IMR-90 (cell line): Measurements from ENCODE around the gene TPX2. TPM values are rescaled to one million over a fixed set of nuclear protein-coding genes. Genes with fewer than 3 reads are reported as not detected.

Experiments
- ATAC-seq: fragments of 200-7000 bp; cut with Tn5 transposase; 2 replicates; pipeline ENCODE4 v1.9.1; 2020; ENCODE audit warnings: low read depth, mild to moderate bottlenecking, moderate library complexity
- BruUV-seq: library from RNA; stranded (reverse); fragments of 400-500 nt; replicated peaks from 2 replicates; lab custom pipeline; 2021; lab: Mats Ljungman, UMichigan
- CTCF ChIA-PET: fragments of 300-600 bp; formaldehyde crosslinking; extraction: SDS; loops from one replicate; lab custom pipeline; 2021; ENCODE audit warnings: antibody characterized with exemption; lab: Yijun Ruan, JAX
- POLR2A ChIA-PET: fragments of 300-600 bp; sonication (Branson Sonifier 250); formaldehyde crosslinking; loops from one replicate; lab custom pipeline; 2022; ENCODE audit warnings: antibody characterized with exemption; ENCODE audit not compliant: unreplicated experiment; lab: Charles Lee
- DNase-seq: peaks from one replicate; pipeline ENCODE4 v3.0.0; 2013
- H2AFZ ChIP-seq: replicated peaks from 2 replicates; pipeline ENCODE3; 2013; ENCODE audit warnings: low read length, mild to moderate bottlenecking; ENCODE audit not compliant: poor library complexity
- H2AK5ac ChIP-seq: 2 replicates; pipeline ENCODE4 v1.6.1; 2013; ENCODE audit warnings: low read depth, low read length, inconsistent platforms
- H2AK9ac ChIP-seq: replicated peaks from 2 replicates; pipeline ENCODE3; 2013; ENCODE audit warnings: mild to moderate bottlenecking, low read depth, low read length, moderate library complexity; ENCODE audit not compliant: poor library complexity
- H2BK120ac ChIP-seq: 2 replicates; pipeline ENCODE4 v1.6.1; 2013; ENCODE audit warnings: low read depth, low read length, inconsistent platforms
- H2BK15ac ChIP-seq: 3 replicates; pipeline ENCODE4 v1.6.1; 2013; ENCODE audit warnings: low read depth, low read length, inconsistent platforms
- H2BK20ac ChIP-seq: 2 replicates; pipeline ENCODE4 v1.6.1; 2013; ENCODE audit warnings: low read depth, mild to moderate bottlenecking, inconsistent platforms, low read length, moderate library complexity
- H2BK5ac ChIP-seq: 2 replicates; pipeline ENCODE4 v1.6.1; 2013; ENCODE audit warnings: mild to moderate bottlenecking, low read depth, low read length, inconsistent platforms; ENCODE audit not compliant: poor library complexity, severe bottlenecking
- H3K14ac ChIP-seq: replicated peaks from 2 replicates; pipeline ENCODE4 v1.6.1; 2013; ENCODE audit warnings: low read depth, low read length, inconsistent platforms
- H3K18ac ChIP-seq: 2 replicates; pipeline ENCODE4 v1.6.1; 2013; ENCODE audit warnings: low read depth, low read length, control low read depth
- H3K23ac ChIP-seq: 2 replicates; pipeline ENCODE4 v1.6.1; 2013; ENCODE audit warnings: low read depth, low read length, inconsistent platforms
- H3K27ac ChIP-seq: 2 replicates; pipeline ENCODE4 v1.5.1; 2013; ENCODE audit warnings: mild to moderate bottlenecking, control low read depth, low read length; ENCODE audit not compliant: insufficient read depth
- H3K27me3 ChIP-seq: 2 replicates; pipeline ENCODE4 v1.6.1; 2013; ENCODE audit warnings: low read length; ENCODE audit not compliant: control insufficient read depth, insufficient read depth
- H3K36me3 ChIP-seq: 2 replicates; pipeline ENCODE4 v1.6.1; 2013; ENCODE audit warnings: low read length, mixed read lengths; ENCODE audit not compliant: control insufficient read depth, insufficient read depth
- H3K4ac ChIP-seq: 2 replicates; pipeline ENCODE4 v1.6.1; 2013; ENCODE audit warnings: low read depth, low read length, inconsistent platforms
- H3K4me1 ChIP-seq: 2 replicates; pipeline ENCODE4 v1.6.1; 2013; ENCODE audit warnings: low read length, mixed read lengths; ENCODE audit not compliant: control insufficient read depth, insufficient read depth
- H3K4me2 ChIP-seq: 2 replicates; pipeline ENCODE4 v1.6.1; 2013; ENCODE audit warnings: low read depth, mild to moderate bottlenecking, control low read depth, low read length, moderate library complexity
- H3K4me3 ChIP-seq: 2 replicates; pipeline ENCODE4 v1.5.1; 2013; ENCODE audit warnings: low read depth, mild to moderate bottlenecking, control low read depth, low read length, moderate library complexity; ENCODE audit not compliant: insufficient read depth
- H3K56ac ChIP-seq: 2 replicates; pipeline ENCODE4 v1.6.1; 2013; ENCODE audit warnings: low read length, inconsistent platforms; ENCODE audit not compliant: insufficient read depth; ENCODE audit errors: extremely low read depth
- H3K79me1 ChIP-seq, 2 experiments: 2 replicates each; pipeline ENCODE4 v1.6.1; 2013; ENCODE audit warnings: low read length in 2 of 2, inconsistent platforms in 1 of 2, low read depth in 1 of 2
- H3K9ac ChIP-seq: 2 replicates; pipeline ENCODE4 v1.6.1; 2013; ENCODE audit warnings: low read depth, low read length, control low read depth
- H3K9me1 ChIP-seq: 2 replicates; pipeline ENCODE4 v1.6.1; 2013; ENCODE audit warnings: low read length, inconsistent platforms; ENCODE audit not compliant: insufficient read depth
- H3K9me3 ChIP-seq: 2 replicates; pipeline ENCODE4 v1.6.1; 2013; ENCODE audit warnings: low read length; ENCODE audit not compliant: control insufficient read depth, insufficient read depth
- H4K20me1 ChIP-seq: 2 replicates; pipeline ENCODE4 v1.6.1; 2013; ENCODE audit warnings: low read length, inconsistent platforms; ENCODE audit not compliant: insufficient read depth
- H4K5ac ChIP-seq: 2 replicates; pipeline ENCODE4 v1.6.1; 2013; ENCODE audit warnings: mild to moderate bottlenecking, low read depth, low read length, control low read depth
- H4K8ac ChIP-seq, 2 experiments: 2 replicates each; pipeline ENCODE4 v1.6.1; 2013; ENCODE audit warnings: low read depth in 2 of 2, low read length in 2 of 2, control low read depth in 1 of 2, inconsistent platforms in 1 of 2
- H4K91ac ChIP-seq: 2 replicates; pipeline ENCODE4 v1.6.1; 2013; ENCODE audit warnings: low read depth, low read length, inconsistent platforms; ENCODE audit not compliant: insufficient read depth
- BHLHE40 ChIP-seq: fragments of 150-350 bp; IDR thresholded peaks from 2 replicates; pipeline ENCODE4 v1.6.1; 2016; ENCODE audit warnings: mild to moderate bottlenecking, low read depth, low read length
- FOS ChIP-seq: fragments of 150-350 bp; IDR thresholded peaks from 2 replicates; pipeline ENCODE4 v1.6.1; 2016; ENCODE audit warnings: low read depth, low read length
- MXI1 ChIP-seq: IDR thresholded peaks from 2 replicates; pipeline ENCODE4 v1.6.1; 2012; ENCODE audit warnings: low read depth, mild to moderate bottlenecking, low read length, moderate library complexity, borderline replicate concordance
- NFE2L2 ChIP-seq: fragments of 150-350 bp; IDR thresholded peaks from 2 replicates; pipeline ENCODE4 v1.6.1; 2016; ENCODE audit warnings: low read depth, mild to moderate bottlenecking, low read length
- POLR2A ChIP-seq: IDR thresholded peaks from 2 replicates; pipeline ENCODE4 v1.6.1; 2012; ENCODE audit warnings: mild to moderate bottlenecking, low read depth, low read length
- RFX5 ChIP-seq: IDR thresholded peaks from 2 replicates; pipeline ENCODE4 v1.8.0; 2012; ENCODE audit warnings: low read depth, mild to moderate bottlenecking, low read length, moderate library complexity
- WGBS, 2 experiments: methylation state at CpG; one replicate each; pipeline versions ENCODE4 v1.1.5 to v1.1.7; 2013; ENCODE audit warnings: missing lambda C conversion rate in 2 of 2; ENCODE audit not compliant: insufficient read length in 1 of 2; ENCODE audit errors: extremely low coverage in 2 of 2; 5-methylcytosine and 5-hydroxymethylcytosine counted together
- dilution Hi-C: fragments of 300-500 bp; cut with HindIII; formaldehyde crosslinking; loops from one replicate; pipeline ENCODE4 v1.14.3; 2018; ENCODE audit warnings: low sequenced_read_pairs; ENCODE audit not compliant: unreplicated experiment
- in situ Hi-C: fragments of 300-500 bp; cut with MboI; formaldehyde crosslinking; loops from 3 replicates; pipeline ENCODE4 v1.14.3; 2019; ENCODE audit warnings: low sequenced_read_pairs, inconsistent platforms, mixed read lengths
- intact Hi-C: fragments of 100-400 bp; cut with micrococcal nuclease; formaldehyde crosslinking; loops from 2 replicates; pipeline ENCODE4 v1.10.0; 2022
- polyA plus RNA-seq, 3 experiments: library from polyadenylated mRNA; depleted of rRNA; stranded (reverse); fragments of >200 nt; gene quantifications; 2 replicates each; pipeline ENCODE4 v1.2.3, GENCODE V29; 2012; ENCODE audit warnings: low replicate concordance in 1 of 3
- total RNA-seq: library from RNA; depleted of rRNA; stranded (reverse); fragments of >200 nt; gene quantifications from 2 replicates; pipeline ENCODE4 v1.2.3, GENCODE V29; 2012
- TF ChIP-seq, protein P1 (sequence below): fragments of 150-350 bp; IDR thresholded peaks from 2 replicates; pipeline ENCODE4 v1.6.1; 2016; ENCODE audit warnings: low read depth, mild to moderate bottlenecking, low read length, moderate library complexity, borderline replicate concordance
- TF ChIP-seq, protein P2 (sequence below): conservative IDR thresholded peaks from 2 replicates; pipeline ENCODE4 v1.5.1; 2012; ENCODE audit warnings: mild to moderate bottlenecking, low read depth, low read length, improper control_type of control experiment

Gene TPX2
- total and polyA plus RNA-seq, 2 of the 4 experiments (the other 2 are of a cell fraction) = 28.5 to 72.2 TPM

DNA sequence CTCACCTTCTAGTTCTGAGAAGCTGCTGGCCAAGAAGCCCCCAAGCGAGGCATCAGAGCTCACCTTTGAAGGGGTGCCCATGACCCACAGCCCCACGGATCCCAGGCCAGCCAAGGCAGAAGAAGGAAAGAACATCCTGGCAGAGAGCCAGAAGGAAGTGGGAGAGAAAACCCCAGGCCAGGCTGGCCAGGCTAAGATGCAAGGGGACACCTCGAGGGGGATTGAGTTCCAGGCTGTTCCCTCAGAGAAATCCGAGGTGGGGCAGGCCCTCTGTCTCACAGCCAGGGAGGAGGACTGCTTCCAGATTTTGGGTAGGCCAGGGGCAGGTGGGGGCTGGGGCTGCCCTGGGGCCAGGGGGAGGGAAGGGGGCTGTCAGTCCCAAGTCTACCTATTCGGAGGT, 82.3 kb downstream of the TPX2 start:
- POLR2A ChIA-PET = no interaction called here
- no TSS peak for BruUV-seq

More for the DNA sequence above, 82.3 kb downstream of the TPX2 start:
- H4K20me1 ChIP-seq = no peaks in the 10 kb centered on the region
- no peak overlapping the region for H2AK9ac ChIP-seq
- H3K18ac ChIP-seq = no peak overlapping the region
- H3K79me1 ChIP-seq = no peaks in the 10 kb centered on the region; a peak in 1 of 4 replicates
- H4K8ac ChIP-seq = no peak overlapping the region
- no peaks in the 10 kb centered on the region for H3K9me1 ChIP-seq
- H4K5ac ChIP-seq = no peak overlapping the region
- H3K23ac ChIP-seq = no peak overlapping the region
- H2AK5ac ChIP-seq = no peak overlapping the region
- no peak overlapping the region for H2BK15ac ChIP-seq
- no peak overlapping the region for H3K4ac ChIP-seq
- H2BK5ac ChIP-seq = no peak overlapping the region
- H3K4me1 ChIP-seq = no peaks in the 10 kb centered on the region
- H3K27ac ChIP-seq = no peak overlapping the region
- ATAC-seq (no peak), DNase-seq (no peak)
- H3K56ac ChIP-seq = no peak overlapping the region
- H2BK20ac ChIP-seq = no peak overlapping the region
- H4K91ac ChIP-seq = no peak overlapping the region
- WGBS, 2 experiments = 29% methylated on average over 1 of the region's 5 CpGs; no CpG with 5 or more reads in 1 of the 2 experiments
- in situ Hi-C loops (loop anchor here (5.0 to 10.0 kb wide), 2 partner anchors 133 to 211 kb away; partner anchors contain the start of gene PDRG1), dilution Hi-C loops (no loop called here), intact Hi-C loops (loop anchor here (5.0 kb wide), 1 partner anchor 386 kb away; the partner anchor contains the start of genes PLAGL2 and POFUT1)
- no peak overlapping the region for H3K4me2 ChIP-seq
- CTCF ChIA-PET = interaction anchor here (0.6 kb wide), 1 partner anchor 249 kb away, joined by 3 read pairs; no protein-coding TSS in a partner anchor
- no peak overlapping the region for H3K14ac ChIP-seq
- no peak for TF ChIP-seq BHLHE40
- TF ChIP-seq, protein P1, sequence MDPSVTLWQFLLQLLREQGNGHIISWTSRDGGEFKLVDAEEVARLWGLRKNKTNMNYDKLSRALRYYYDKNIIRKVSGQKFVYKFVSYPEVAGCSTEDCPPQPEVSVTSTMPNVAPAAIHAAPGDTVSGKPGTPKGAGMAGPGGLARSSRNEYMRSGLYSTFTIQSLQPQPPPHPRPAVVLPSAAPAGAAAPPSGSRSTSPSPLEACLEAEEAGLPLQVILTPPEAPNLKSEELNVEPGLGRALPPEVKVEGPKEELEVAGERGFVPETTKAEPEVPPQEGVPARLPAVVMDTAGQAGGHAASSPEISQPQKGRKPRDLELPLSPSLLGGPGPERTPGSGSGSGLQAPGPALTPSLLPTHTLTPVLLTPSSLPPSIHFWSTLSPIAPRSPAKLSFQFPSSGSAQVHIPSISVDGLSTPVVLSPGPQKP = no peak
- no peak for TF ChIP-seq POLR2A
- no peak for TF ChIP-seq MXI1
- TF ChIP-seq NFE2L2 = no peak
- no peak for TF ChIP-seq FOS
- TF ChIP-seq RFX5 = no peak
- TF ChIP-seq, protein P2, sequence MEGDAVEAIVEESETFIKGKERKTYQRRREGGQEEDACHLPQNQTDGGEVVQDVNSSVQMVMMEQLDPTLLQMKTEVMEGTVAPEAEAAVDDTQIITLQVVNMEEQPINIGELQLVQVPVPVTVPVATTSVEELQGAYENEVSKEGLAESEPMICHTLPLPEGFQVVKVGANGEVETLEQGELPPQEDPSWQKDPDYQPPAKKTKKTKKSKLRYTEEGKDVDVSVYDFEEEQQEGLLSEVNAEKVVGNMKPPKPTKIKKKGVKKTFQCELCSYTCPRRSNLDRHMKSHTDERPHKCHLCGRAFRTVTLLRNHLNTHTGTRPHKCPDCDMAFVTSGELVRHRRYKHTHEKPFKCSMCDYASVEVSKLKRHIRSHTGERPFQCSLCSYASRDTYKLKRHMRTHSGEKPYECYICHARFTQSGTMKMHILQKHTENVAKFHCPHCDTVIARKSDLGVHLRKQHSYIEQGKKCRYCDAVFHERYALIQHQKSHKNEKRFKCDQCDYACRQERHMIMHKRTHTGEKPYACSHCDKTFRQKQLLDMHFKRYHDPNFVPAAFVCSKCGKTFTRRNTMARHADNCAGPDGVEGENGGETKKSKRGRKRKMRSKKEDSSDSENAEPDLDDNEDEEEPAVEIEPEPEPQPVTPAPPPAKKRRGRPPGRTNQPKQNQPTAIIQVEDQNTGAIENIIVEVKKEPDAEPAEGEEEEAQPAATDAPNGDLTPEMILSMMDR = no peak
- H2BK120ac ChIP-seq = no peak overlapping the region
- no peak overlapping the region for H3K4me3 ChIP-seq
- H3K27me3 ChIP-seq = no peaks in the 10 kb centered on the region
- H3K36me3 ChIP-seq = no peaks in the 10 kb centered on the region
- H3K9me3 ChIP-seq = no peaks in the 10 kb centered on the region
- no peak overlapping the region for H3K9ac ChIP-seq
- H2AFZ ChIP-seq = no peak overlapping the region
